HG03025 (cell line): ENCODE measurements around the gene C3orf38.
A peak's percentile ranks its signal among the peaks of the same experiment; 100 is the strongest.
"Not testable (repeated sequence)": the region's sequence is repeated elsewhere in the genome, so short reads cannot be mapped to it uniquely, and the experiment has no call there.

ENCODE experiments used
- ATAC-seq: cut with Tn5 transposase; IDR thresholded peaks from one replicate; pipeline ENCODE4 v1.9.1; 2021; ENCODE audit warnings: mild to moderate bottlenecking, moderate library complexity; ENCODE audit not compliant: unreplicated experiment, low FRiP score

C3orf38 gene

GRCh38 chr3:88151358-88151757 is 1.6 kb downstream of the C3orf38 start:
- no peak for ATAC-seq

DNA sequence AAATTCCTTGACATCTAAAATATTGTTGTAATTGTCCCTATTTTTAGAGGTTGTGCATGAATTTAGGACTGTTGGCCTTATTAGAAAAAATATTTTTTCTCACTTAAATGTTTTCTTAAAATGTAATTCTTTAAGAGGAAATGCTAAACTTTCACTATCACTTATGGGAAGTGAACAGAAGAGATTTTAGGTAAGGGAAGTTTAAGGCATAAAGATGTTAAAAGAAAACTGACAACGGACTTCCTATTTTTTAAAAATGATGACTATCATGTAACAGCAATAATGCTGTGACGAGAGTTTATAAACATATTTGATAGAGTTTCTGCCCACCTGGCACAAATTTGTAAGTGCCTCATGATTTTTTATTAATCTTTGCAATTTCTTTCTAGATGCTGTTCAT is 3.1 kb downstream of the C3orf38 start:
- ATAC-seq, result no peak

DNA sequence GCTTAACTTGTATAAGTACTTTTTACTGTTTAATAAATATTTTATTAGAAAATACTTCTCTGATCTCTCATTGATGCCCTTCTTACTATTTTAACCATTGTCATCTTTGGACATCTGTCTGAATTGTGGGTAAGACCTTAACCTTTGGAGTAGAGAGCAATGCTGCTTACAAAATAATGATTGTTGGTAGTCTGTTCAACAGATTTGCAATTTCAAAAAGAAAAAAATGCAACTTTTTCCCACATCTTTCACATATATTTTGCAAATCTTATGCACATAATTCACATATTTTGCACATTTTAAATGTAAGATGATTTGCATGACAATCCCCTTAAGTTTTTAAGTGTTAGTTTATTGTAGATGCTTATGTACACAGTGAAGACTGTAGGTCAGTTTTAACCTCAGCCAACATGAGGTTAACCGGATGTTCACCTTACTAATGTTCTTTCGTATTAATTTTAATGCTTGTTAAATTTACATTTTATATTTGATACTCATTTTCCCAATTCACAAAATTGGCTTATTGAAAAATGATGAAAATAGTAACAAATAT is 16.7 kb downstream of the C3orf38 start:
- no peak for ATAC-seq

DNA sequence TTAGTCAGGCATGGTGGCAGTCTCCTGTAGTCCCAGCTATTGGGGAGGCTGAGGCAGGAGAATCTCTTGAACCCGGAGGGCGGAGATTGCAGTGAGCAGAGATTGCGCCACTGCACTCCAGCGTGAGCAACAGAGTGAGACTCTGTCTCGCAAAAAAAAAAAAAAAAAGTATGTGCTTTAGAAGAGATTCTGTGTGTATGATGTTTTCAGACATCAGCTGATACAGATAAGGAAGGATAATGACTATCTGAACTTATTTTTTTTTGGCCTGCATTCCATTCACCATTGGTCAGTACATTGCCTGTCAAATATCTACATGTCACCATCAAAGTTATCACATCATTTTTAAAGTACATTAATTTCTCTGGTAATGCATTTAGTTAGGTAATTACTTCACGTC is 17.4 kb downstream of the C3orf38 start:
- no peak for ATAC-seq

- ATAC-seq, result no peak
Observed at GRCh38 chr3:88167704-88168103, 17.9 kb downstream of the C3orf38 start.

GRCh38 chr3:88168171-88168570 is 18.4 kb downstream of the C3orf38 start:
- no peak for ATAC-seq

GRCh38 chr3:88180398-88180999 is 30.7 kb downstream of the C3orf38 start:
- ATAC-seq, result peak; percentile 86

- not testable (repeated sequence) for ATAC-seq
Observed at GRCh38 chr3:88182165-88182918, 32.6 kb downstream of the C3orf38 start.

GRCh38 chr3:88188436-88188835 is 38.7 kb downstream of the C3orf38 start:
- no peak for ATAC-seq

DNA sequence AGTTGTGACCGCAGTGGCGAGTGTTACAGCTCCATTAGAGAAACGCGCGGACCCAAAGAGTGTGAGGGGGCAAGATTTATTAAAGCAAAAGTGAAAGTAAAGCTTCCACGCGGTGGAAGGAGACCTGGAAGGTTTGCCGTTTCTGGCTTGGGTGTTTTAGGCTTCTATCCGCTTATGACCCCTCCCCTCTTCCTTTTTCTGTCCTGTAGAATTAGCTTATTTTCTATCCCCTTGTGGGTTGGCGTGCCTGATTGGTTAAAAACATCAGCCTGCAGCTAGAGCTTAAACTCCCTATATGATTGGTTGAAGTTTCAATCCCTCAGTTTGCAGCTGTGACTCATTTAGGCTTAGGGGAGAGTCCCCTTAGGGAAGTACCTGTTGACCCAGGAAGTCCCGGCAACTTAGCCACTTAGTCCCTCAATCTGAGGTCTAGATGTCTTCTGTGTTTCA is 39.6 kb downstream of the C3orf38 start:
- ATAC-seq, result no peak

- no peak for ATAC-seq
Observed at GRCh38 chr3:88191872-88192409, 42.2 kb downstream of the C3orf38 start.

GRCh38 chr3:88192631-88193030 is 42.9 kb downstream of the C3orf38 start:
- ATAC-seq, result no peak

- ATAC-seq, result no peak
Observed at GRCh38 chr3:88195951-88196434, 46.2 kb downstream of the C3orf38 start.

- ATAC-seq, result no peak
Observed at GRCh38 chr3:88198121-88198520, 48.4 kb downstream of the C3orf38 start.

GRCh38 chr3:88203642-88204055 is 53.9 kb downstream of the C3orf38 start:
- ATAC-seq, result peak; percentile 93
